GM12801 (cell line): ENCODE results near the gene ELL2.

Experiments used
- CTCF ChIP-seq: IDR thresholded peaks from one replicate; pipeline ENCODE4 v1.5.1; 2011; ENCODE audit warnings: control low read depth; ENCODE audit not compliant: insufficient read length; ENCODE audit errors: extremely low read depth

The ELL2 gene

GRCh38 chr5:95839658-95840057, 122.0 kb downstream of the ELL2 start:
- TF ChIP-seq CTCF: no peak

- no peak for TF ChIP-seq CTCF
Observed at GRCh38 chr5:95838556-95838955, 123.1 kb downstream of the ELL2 start.

- TF ChIP-seq CTCF: no peak
Observed at GRCh38 chr5:95838001-95838520, 123.6 kb downstream of the ELL2 start.

- TF ChIP-seq CTCF: no peak
Observed at GRCh38 chr5:95837492-95837891, 124.2 kb downstream of the ELL2 start.

- TF ChIP-seq CTCF: no peak
Observed at GRCh38 chr5:95836544-95836943, 125.1 kb downstream of the ELL2 start.

GRCh38 chr5:95835682-95836385, 125.8 kb downstream of the ELL2 start:
- no peak for TF ChIP-seq CTCF
